ENCODE measurements around the gene CNOT10.

Gene CNOT10

GRCh38 chr3:32819551-32820348 lies 134.8 kb downstream of the CNOT10 start:
- DNase-seq, result no peak

GRCh38 chr3:32820430-32820829 lies 135.4 kb downstream of the CNOT10 start:
- no peak for DNase-seq

- DNase-seq, result no peak
Measured at GRCh38 chr3:32820971-32821685, 136.1 kb downstream of the CNOT10 start.

- no peak for DNase-seq
Measured at GRCh38 chr3:32821686-32822296, 136.8 kb downstream of the CNOT10 start.

GRCh38 chr3:32822609-32823498 lies 137.9 kb downstream of the CNOT10 start:
- no peak for DNase-seq
